ENCODE data around the gene SYNE1. TPM values are rescaled to one million over a fixed set of nuclear protein-coding genes. Genes with fewer than 3 reads are reported as not detected.
"Not testable (repeated sequence)": the region's sequence is repeated elsewhere in the genome, so short reads cannot be mapped to it uniquely, and the experiment has no call there.

The SYNE1 gene
- total and polyA plus RNA-seq, 5 experiments from 2014 or later: 40.7 to 186 (median 69.5) TPM

DNA sequence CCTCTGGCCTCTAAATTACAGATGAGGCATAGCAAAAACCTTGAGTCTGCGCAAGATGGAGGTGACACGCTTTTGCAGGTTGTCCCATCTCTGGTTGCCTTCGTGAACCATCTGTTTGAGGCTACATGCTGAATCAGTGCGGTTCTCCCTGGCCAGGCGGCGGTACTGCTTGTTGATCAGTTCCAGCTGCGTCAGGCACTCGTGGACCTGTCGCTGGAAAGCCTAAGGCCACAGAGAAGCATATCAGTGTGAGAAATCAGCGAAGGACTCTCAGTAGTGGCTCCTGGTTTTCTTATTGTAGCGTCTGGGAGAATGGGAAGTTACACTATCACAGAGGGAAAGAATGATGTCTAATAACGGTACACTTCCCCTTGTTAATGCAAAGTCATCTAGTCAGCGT is 485.2 kb downstream of the SYNE1 start:
- H3K27ac Mint-ChIP-seq: peak overlapping the region in 8 of 10 donors; percentile 0 to 85 (median 44)
- H3K4me3 Mint-ChIP-seq: no peak overlapping the region
- DNase-seq (no peak), ATAC-seq (no peak)
- peaks cover 0 to 7% (median 0%) of the 10 kb centered on the region in 4 donors for H3K4me1 Mint-ChIP-seq
- H3K36me3 Mint-ChIP-seq: peaks cover 5 to 97% (median 23%) of the 10 kb centered on the region in 3 donors
- POLR2A ChIA-PET: no interaction called here
- no peaks in the 10 kb centered on the region for H3K9me3 Mint-ChIP-seq
- no peaks in the 10 kb centered on the region for H3K27me3 Mint-ChIP-seq

DNA sequence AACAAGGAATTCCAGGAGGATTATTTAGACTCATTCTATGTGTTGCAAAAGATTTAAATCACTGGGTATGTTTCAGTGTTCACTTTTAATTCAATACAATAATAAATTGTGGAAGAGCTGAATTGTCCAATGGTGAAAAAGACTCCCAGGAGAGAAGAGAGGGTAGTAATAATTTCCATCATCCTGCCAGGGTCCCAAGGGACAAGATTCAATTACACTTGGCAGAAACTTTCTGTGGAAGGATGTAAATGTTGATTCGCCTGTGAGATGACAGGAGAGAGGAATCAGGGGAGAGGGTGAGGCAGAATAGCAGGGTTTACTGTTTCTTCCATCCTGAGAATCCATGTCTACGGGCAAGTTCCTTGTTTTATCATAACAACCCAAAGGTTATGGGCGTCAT is 487.0 kb downstream of the SYNE1 start:
- Mint-ChIP-seq H3K9me3 (no peaks in the 10 kb centered on the region), H3K27me3 (no peaks in the 10 kb centered on the region), H3K4me3 (no peak overlapping the region), H3K4me1 (peaks cover 0 to 7% (median 0%) of the 10 kb centered on the region in 4 donors), H3K36me3 (peaks cover 7 to 98% (median 21%) of the 10 kb centered on the region in 3 donors), H3K27ac (peak overlapping the region in 9 of 10 donors; percentile 20 to 83 (median 60))
- no peak for ATAC-seq
- POLR2A ChIA-PET: no interaction called here
- DNase-seq: no peak

GRCh38 chr6:152148412-152148811 is 488.8 kb downstream of the SYNE1 start:
- H3K36me3 Mint-ChIP-seq: peaks cover 7 to 97% (median 23%) of the 10 kb centered on the region in 3 donors
- ATAC-seq (no peak), DNase-seq (no peak)
- POLR2A ChIA-PET: no interaction called here
- no peak overlapping the region for H3K4me3 Mint-ChIP-seq
- H3K9me3 Mint-ChIP-seq: no peaks in the 10 kb centered on the region
- H3K27ac Mint-ChIP-seq: no peak overlapping the region
- H3K4me1 Mint-ChIP-seq: peaks cover 0 to 7% (median 0%) of the 10 kb centered on the region in 4 donors
- no peaks in the 10 kb centered on the region for H3K27me3 Mint-ChIP-seq

DNA sequence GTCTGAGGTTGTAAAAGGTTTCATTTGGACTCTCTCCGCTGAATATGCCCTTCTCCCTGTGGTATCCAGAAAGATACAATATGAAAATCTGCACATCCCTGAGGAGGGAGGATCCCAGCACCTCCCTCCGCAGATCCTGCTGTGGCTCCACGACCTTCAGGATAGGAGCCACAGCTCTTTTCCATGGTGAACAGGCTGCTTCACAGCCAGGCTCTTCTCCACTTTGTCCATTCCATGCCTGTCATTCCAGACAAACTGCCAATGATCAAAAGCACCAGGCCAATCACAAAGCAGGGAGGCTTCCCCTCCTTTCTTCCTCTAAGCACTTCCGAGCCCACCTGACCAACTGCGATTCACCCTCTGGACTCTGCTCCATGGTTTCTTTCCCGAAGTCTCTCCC is 489.9 kb downstream of the SYNE1 start:
- Mint-ChIP-seq H3K4me3 (no peak overlapping the region), H3K27ac (peak overlapping the region in 7 of 10 donors; percentile 24 to 90 (median 50)), H3K27me3 (no peaks in the 10 kb centered on the region), H3K9me3 (no peaks in the 10 kb centered on the region), H3K36me3 (peaks cover 7 to 96% (median 26%) of the 10 kb centered on the region in 3 donors), H3K4me1 (peaks cover 0 to 7% (median 0%) of the 10 kb centered on the region in 4 donors)
- DNase-seq: no peak
- no peak for ATAC-seq
- POLR2A ChIA-PET: no interaction called here

- Mint-ChIP-seq H3K9me3 (no peaks in the 10 kb centered on the region), H3K27ac (peak overlapping the region in 5 of 10 donors; percentile 32 to 90 (median 62)), H3K4me1 (peaks cover 0 to 7% (median 0%) of the 10 kb centered on the region in 4 donors), H3K4me3 (no peak overlapping the region), H3K27me3 (no peaks in the 10 kb centered on the region), H3K36me3 (peaks cover 7 to 92% (median 26%) of the 10 kb centered on the region in 3 donors)
- ATAC-seq (no peak), DNase-seq (no peak)
- POLR2A ChIA-PET: no interaction called here
Measured at GRCh38 chr6:152146385-152146784, 490.8 kb downstream of the SYNE1 start.

DNA sequence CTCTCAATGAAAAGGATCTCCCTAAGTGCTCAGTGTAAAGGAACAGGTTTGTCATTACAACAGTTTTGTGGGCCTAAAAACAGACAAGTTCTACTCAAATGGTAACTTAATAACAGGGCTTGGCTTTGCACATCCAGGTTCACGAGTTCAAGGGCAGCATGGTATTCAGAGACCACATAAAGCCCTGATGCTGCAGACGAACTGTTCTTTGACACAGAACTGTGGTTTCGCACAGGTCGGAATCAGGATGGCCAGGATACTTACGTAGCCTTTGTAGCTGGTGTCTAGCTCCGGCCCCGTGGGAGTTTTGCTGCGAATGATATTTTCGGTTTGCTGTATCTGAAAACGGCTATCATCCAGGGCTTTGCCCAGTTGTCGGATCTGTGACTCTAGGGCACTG is 493.8 kb downstream of the SYNE1 start:
- Mint-ChIP-seq H3K4me3 (no peak overlapping the region), H3K27ac (peak overlapping the region in 1 of 10 donors; percentile 9), H3K36me3 (peaks cover 7 to 92% (median 10%) of the 10 kb centered on the region in 3 donors), H3K9me3 (no peaks in the 10 kb centered on the region), H3K27me3 (no peaks in the 10 kb centered on the region), H3K4me1 (peaks cover 0 to 7% (median under 1%) of the 10 kb centered on the region in 4 donors)
- no peak for DNase-seq
- no peak for ATAC-seq
- POLR2A ChIA-PET: no interaction called here

DNA sequence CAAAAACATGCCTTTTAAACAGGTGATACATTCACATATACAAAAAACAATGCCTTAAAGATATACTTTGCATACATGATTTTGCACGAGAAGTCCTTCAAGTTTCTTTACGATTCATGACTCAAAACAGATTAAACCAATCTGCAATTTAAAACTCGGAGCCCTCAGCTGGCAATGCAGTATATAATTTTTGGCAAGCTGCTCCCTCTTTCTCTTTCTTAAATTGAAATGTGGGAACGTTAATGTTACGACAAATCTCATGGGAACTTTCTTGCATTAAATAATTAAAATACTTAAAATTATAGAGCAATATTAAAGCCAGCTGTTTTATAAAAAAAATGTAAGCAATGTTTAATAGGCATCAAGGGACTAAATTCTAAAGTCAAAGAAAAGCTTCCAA is 495.1 kb downstream of the SYNE1 start:
- Mint-ChIP-seq H3K27ac (no peak overlapping the region), H3K9me3 (no peaks in the 10 kb centered on the region), H3K27me3 (no peaks in the 10 kb centered on the region), H3K36me3 (peaks cover 4 to 92% (median 11%) of the 10 kb centered on the region in 3 donors), H3K4me3 (no peak overlapping the region), H3K4me1 (peaks cover 0 to 2% (median under 1%) of the 10 kb centered on the region in 4 donors)
- ATAC-seq (no peak), DNase-seq (no peak)
- POLR2A ChIA-PET: no interaction called here

- POLR2A ChIA-PET, H3K4me3 Mint-ChIP-seq, DNase-seq, H3K9me3 Mint-ChIP-seq, ATAC-seq, H3K4me1 Mint-ChIP-seq, H3K27me3 Mint-ChIP-seq: not testable (repeated sequence)
- peak overlapping the region in 2 of 10 donors; percentile 54 to 59 for H3K27ac Mint-ChIP-seq
- peaks cover 7 to 95% (median 29%) of the 10 kb centered on the region in 3 donors for H3K36me3 Mint-ChIP-seq
Measured at GRCh38 chr6:152138344-152138743, 498.8 kb downstream of the SYNE1 start.

DNA sequence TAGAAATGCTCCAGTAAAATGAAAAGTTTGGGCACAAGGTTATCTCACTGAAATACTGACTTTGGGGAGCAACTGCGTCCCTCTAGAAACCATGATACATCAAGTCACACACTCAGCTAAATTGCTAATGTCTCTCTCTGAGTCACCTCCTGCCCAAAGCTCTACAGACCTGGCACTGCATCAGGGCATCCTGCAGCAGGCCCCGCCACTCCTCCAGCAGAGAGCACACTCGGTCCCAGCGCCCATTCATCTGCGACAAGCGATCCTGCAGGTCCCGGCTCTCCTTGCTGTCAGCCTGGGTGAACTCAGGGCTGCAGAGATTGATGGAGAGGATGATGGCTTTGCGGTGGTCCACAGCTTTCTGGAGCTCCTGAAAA is 500.7 kb downstream of the SYNE1 start:
- no peak for ATAC-seq
- H3K4me1 Mint-ChIP-seq: peaks cover 0 to 3% (median under 1%) of the 10 kb centered on the region in 4 donors
- POLR2A ChIA-PET: no interaction called here
- peaks cover 7 to 99% (median 35%) of the 10 kb centered on the region in 3 donors for H3K36me3 Mint-ChIP-seq
- H3K27me3 Mint-ChIP-seq: no peaks in the 10 kb centered on the region
- peak overlapping the region in 4 of 10 donors; percentile 9 to 82 (median 58) for H3K27ac Mint-ChIP-seq
- DNase-seq: no peak
- no peak overlapping the region for H3K4me3 Mint-ChIP-seq
- H3K9me3 Mint-ChIP-seq: no peaks in the 10 kb centered on the region

DNA sequence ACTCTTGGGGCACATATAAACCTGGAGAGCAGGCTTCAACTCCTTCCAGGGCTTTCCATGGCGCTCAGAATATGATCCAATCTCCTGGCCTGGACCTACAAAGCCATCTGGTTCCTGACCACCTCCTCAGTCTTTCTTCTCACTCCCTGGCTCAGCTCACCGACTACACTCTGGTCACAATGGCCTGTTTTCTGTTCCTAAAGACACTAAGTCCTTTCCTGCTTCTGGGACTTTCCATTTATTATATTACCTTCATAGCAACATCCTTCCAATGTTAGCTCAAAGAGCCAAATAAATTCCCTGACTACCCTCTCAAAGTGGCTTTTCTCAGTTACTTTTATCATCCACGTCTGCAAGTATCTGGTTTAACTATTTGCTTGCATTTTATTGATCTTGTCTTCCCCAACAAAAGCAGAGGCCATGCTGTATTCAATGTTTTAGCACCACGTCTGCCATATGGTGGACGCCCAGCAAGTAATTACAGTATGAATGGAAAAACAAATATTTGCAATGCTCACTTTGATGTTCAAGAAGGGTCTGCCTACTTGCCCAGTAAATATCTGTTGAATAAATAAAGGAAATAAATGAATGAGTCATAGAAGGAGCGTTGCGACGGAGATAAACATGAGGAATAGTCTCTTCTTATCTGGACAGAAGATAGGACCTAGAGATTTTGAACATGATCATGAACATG is 501.3 kb downstream of the SYNE1 start:
- Mint-ChIP-seq H3K4me1 (peaks cover 0 to 3% (median under 1%) of the 10 kb centered on the region in 4 donors), H3K27me3 (no peaks in the 10 kb centered on the region), H3K9me3 (no peaks in the 10 kb centered on the region), H3K27ac (peak overlapping the region in 3 of 10 donors; percentile 24 to 82 (median 44)), H3K4me3 (no peak overlapping the region), H3K36me3 (peaks cover 7 to 99% (median 35%) of the 10 kb centered on the region in 3 donors)
- POLR2A ChIA-PET: no interaction called here
- ATAC-seq: no peak
- no peak for DNase-seq

- Mint-ChIP-seq H3K27me3 (no peaks in the 10 kb centered on the region), H3K36me3 (peaks cover 4 to 96% (median 34%) of the 10 kb centered on the region in 3 donors), H3K9me3 (no peaks in the 10 kb centered on the region), H3K4me3 (no peak overlapping the region), H3K27ac (peak overlapping the region in 5 of 10 donors; percentile 17 to 79 (median 53)), H3K4me1 (peaks cover 0 to 4% (median 3%) of the 10 kb centered on the region in 4 donors)
- no peak for DNase-seq
- POLR2A ChIA-PET: no interaction called here
- ATAC-seq: no peak
Measured at GRCh38 chr6:152130441-152130840, 506.7 kb downstream of the SYNE1 start.

DNA sequence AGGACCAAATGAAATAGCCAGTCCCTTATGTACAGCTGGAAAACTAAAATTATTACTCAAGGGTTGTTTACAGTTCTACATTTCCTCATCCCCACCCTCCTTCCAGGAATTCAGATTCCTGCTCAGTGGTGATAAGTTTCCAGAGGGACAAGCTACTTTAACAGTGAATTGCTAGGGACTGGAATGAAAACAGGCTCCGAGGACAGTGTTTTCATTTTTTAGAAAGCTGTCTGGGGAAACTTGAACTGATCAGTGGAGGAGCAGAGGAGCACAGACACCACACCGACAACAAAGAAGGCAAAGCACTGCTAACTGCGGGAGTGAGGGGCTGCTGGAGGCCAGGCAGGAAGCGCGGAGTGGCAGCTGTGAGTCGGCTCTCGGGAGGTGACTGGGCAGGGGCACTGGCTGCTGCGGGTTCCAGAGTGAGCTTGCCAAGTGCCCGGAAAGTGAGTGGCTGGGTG is 507.4 kb downstream of the SYNE1 start:
- ATAC-seq: no peak
- peaks cover 6 to 96% (median 31%) of the 10 kb centered on the region in 3 donors for H3K36me3 Mint-ChIP-seq

GRCh38 chr6:152127432-152128165 is 509.6 kb downstream of the SYNE1 start:
- no peak overlapping the region for H3K4me3 Mint-ChIP-seq
- peaks cover 6 to 96% (median 36%) of the 10 kb centered on the region in 3 donors for H3K36me3 Mint-ChIP-seq
- no peaks in the 10 kb centered on the region for H3K27me3 Mint-ChIP-seq
- peak overlapping the region in 7 of 10 donors; percentile 5 to 65 (median 52) for H3K27ac Mint-ChIP-seq
- POLR2A ChIA-PET: interaction anchor here (1.2 kb wide), 1 partner anchor 58 kb away, joined by 3 read pairs; no protein-coding TSS in a partner anchor
- no peak for DNase-seq
- no peaks in the 10 kb centered on the region for H3K9me3 Mint-ChIP-seq
- H3K4me1 Mint-ChIP-seq: peaks cover 0 to 4% (median 3%) of the 10 kb centered on the region in 4 donors
- no peak for ATAC-seq

More for the DNA sequence above, 507.4 kb downstream of the SYNE1 start:
- no peak for DNase-seq
- POLR2A ChIA-PET: no interaction called here
- Mint-ChIP-seq H3K4me1 (peaks cover 0 to 4% (median 3%) of the 10 kb centered on the region in 4 donors), H3K4me3 (no peak overlapping the region), H3K27ac (peak overlapping the region in 6 of 10 donors; percentile 21 to 67 (median 45)), H3K9me3 (no peaks in the 10 kb centered on the region), H3K27me3 (no peaks in the 10 kb centered on the region)

All from naive thymus-derived CD8-positive, alpha-beta T cell (primary cell).